Peyer's patch (tissue), 4 donors: ENCODE measurements around the gene PLET1. TPM values are rescaled to one million over a fixed set of nuclear protein-coding genes. Genes with fewer than 3 reads are reported as not detected.

ENCODE experiments used
- DNase-seq, 3 donors: peaks; one replicate each; pipeline ENCODE4 v3.0.0-alpha.2; 2017 to 2019
- H3K27ac ChIP-seq, 4 donors: fragments of 200-600 bp; sonication (generic); one replicate each; pipeline ENCODE4 v1.5.1; 2016 to 2019
- H3K27me3 ChIP-seq, 2 donors: fragments of 200-600 bp; sonication (generic); one replicate each; pipeline ENCODE4 v1.5.1; 2019
- H3K36me3 ChIP-seq, 3 donors: fragments of 200-600 bp; sonication (generic); one replicate each; pipeline ENCODE4 v1.5.1; 2016 to 2019
- H3K4me1 ChIP-seq, 4 donors: fragments of 200-600 bp; sonication (generic); one replicate each; pipeline ENCODE4 v1.5.1; 2016 to 2019
- H3K4me3 ChIP-seq, 4 donors: fragments of 200-600 bp; sonication (generic); 1 replicate in 3 of 4; 2 replicates in 1 of 4; pipeline ENCODE4 v1.5.1; 2016 to 2019; ENCODE audit warnings: mild to moderate bottlenecking in 1 of 4
- H3K9me3 ChIP-seq, 4 donors: fragments of 200-600 bp; sonication (generic); one replicate each; pipeline ENCODE4 v1.5.1; 2016 to 2019; ENCODE audit warnings: mild to moderate bottlenecking in 1 of 4
- CTCF ChIP-seq, 6 experiments: fragments of 450-650 bp in 4 of 6; fragments of 200-600 bp in 2 of 6; sonication (generic) in 1 of 6; IDR thresholded peaks; one replicate each; pipeline ENCODE4 v1.5.1; 2017 to 2019; ENCODE audit warnings: antibody characterized with exemption in 6 of 6, mild to moderate bottlenecking in 3 of 6, moderate library complexity in 1 of 6
- POLR2A ChIP-seq, 2 donors: fragments of 450-650 bp; IDR thresholded peaks; one replicate each; pipeline ENCODE4 v1.5.1; 2017; ENCODE audit warnings: antibody characterized with exemption in 2 of 2, mild to moderate bottlenecking in 2 of 2, moderate library complexity in 2 of 2
- total RNA-seq, 4 donors: library from RNA; depleted of rRNA; stranded (reverse); fragments of >200 nt; gene quantifications; one replicate each; pipeline ENCODE4 v1.1.0, GENCODE V29; 2016

Gene PLET1
- total RNA-seq, 4 donors from 2014 or later, result not detected

- Histone ChIP-seq H3K4me3 (peak overlapping the region; percentile 28 to 51 (median 41)), H3K36me3 (no peaks in the 10 kb centered on the region), H3K9me3 (no peaks in the 10 kb centered on the region), H3K4me1 (peaks cover 0 to 4% (median 0%) of the 10 kb centered on the region in 4 donors), H3K27me3 (no peaks in the 10 kb centered on the region), H3K27ac (peak overlapping the region; percentile 4 to 60 (median 21))
- TF ChIP-seq CTCF (IDR thresholded peaks at IDR 0.05) (peak; percentile 36 to 77 (median 75)), POLR2A (IDR thresholded peaks at IDR 0.05) (no peak)
- peak; percentile 56 to 88 (median 73) for DNase-seq
Observed at GRCh38 chr11:112280268-112281126, 19.8 kb upstream of the PLET1 start.

- Histone ChIP-seq H3K27me3 (no peaks in the 10 kb centered on the region), H3K9me3 (no peaks in the 10 kb centered on the region), H3K36me3 (no peaks in the 10 kb centered on the region), H3K27ac (peak overlapping the region; percentile 4 to 60 (median 21)), H3K4me1 (peaks cover 0 to 4% (median 0%) of the 10 kb centered on the region in 4 donors), H3K4me3 (peak overlapping the region; percentile 28 to 51 (median 41))
- peak; percentile 76 to 88 (median 81) for DNase-seq
- TF ChIP-seq POLR2A (IDR thresholded peaks at IDR 0.05) (no peak), CTCF (IDR thresholded peaks at IDR 0.05) (peak in 5 of 6 experiments; percentile 52 to 93 (median 61))
Observed at GRCh38 chr11:112279901-112280267, 19.2 kb upstream of the PLET1 start.

- no peaks in the 10 kb centered on the region for H3K27me3 ChIP-seq
- peaks cover 0 to 4% (median 0%) of the 10 kb centered on the region in 4 donors for H3K4me1 ChIP-seq
- no peak overlapping the region for H3K27ac ChIP-seq
Observed at GRCh38 chr11:112278803-112279202, 18.1 kb upstream of the PLET1 start.

GRCh38 chr11:112277941-112278340, 17.3 kb upstream of the PLET1 start:
- Histone ChIP-seq H3K9me3 (no peaks in the 10 kb centered on the region), H3K36me3 (no peaks in the 10 kb centered on the region), H3K4me1 (peaks cover 0 to 4% (median 0%) of the 10 kb centered on the region in 4 donors), H3K27ac (no peak overlapping the region), H3K4me3 (no peak overlapping the region), H3K27me3 (no peaks in the 10 kb centered on the region)
- DNase-seq, result no peak
- TF ChIP-seq CTCF (IDR thresholded peaks at IDR 0.05), result no peak
- TF ChIP-seq POLR2A (IDR thresholded peaks at IDR 0.05), result no peak

More at GRCh38 chr11:112278803-112279202, 18.1 kb upstream of the PLET1 start:
- TF ChIP-seq CTCF (IDR thresholded peaks at IDR 0.05) (no peak), POLR2A (IDR thresholded peaks at IDR 0.05) (no peak)
- DNase-seq, result no peak
- no peaks in the 10 kb centered on the region for H3K36me3 ChIP-seq
- H3K4me3 ChIP-seq, result no peak overlapping the region
- no peaks in the 10 kb centered on the region for H3K9me3 ChIP-seq

- no peak for TF ChIP-seq CTCF (IDR thresholded peaks at IDR 0.05)
- TF ChIP-seq POLR2A (IDR thresholded peaks at IDR 0.05), result no peak
- H3K9me3 ChIP-seq, result no peaks in the 10 kb centered on the region
- no peaks in the 10 kb centered on the region for H3K27me3 ChIP-seq
- H3K4me1 ChIP-seq, result peaks cover 0 to 4% (median 0%) of the 10 kb centered on the region in 4 donors
- H3K27ac ChIP-seq, result no peak overlapping the region
- H3K4me3 ChIP-seq, result no peak overlapping the region
- DNase-seq, result no peak
- H3K36me3 ChIP-seq, result no peaks in the 10 kb centered on the region
Observed at GRCh38 chr11:112277029-112277428, 16.4 kb upstream of the PLET1 start.
